T1000 (cell line): ENCODE results near the gene DAP3.
"Not testable (repeated sequence)": the region's sequence is repeated elsewhere in the genome, so short reads cannot be mapped to it uniquely, and the experiment has no call there.

Experiments
- DNase-seq: peaks from one replicate; lab custom pipeline; 2025; ENCODE audit warnings: mixed read lengths; lab: John Stamatoyannopoulos, UW

The DAP3 gene

GRCh38 chr1:155689081-155689607 is at the start of gene DAP3:
Gene DAP3, plus strand, starts transcription at chr1:155689091. Its CDS starts 20,689 bp downstream, at chr1:155709780.
- DNase-seq: not testable (repeated sequence)

- DNase-seq: no peak
Observed at GRCh38 chr1:155640367-155640766, 48.5 kb upstream of the DAP3 start.

GRCh38 chr1:155642559-155643180 is 46.2 kb upstream of the DAP3 start:
- not testable (repeated sequence) for DNase-seq

DNA sequence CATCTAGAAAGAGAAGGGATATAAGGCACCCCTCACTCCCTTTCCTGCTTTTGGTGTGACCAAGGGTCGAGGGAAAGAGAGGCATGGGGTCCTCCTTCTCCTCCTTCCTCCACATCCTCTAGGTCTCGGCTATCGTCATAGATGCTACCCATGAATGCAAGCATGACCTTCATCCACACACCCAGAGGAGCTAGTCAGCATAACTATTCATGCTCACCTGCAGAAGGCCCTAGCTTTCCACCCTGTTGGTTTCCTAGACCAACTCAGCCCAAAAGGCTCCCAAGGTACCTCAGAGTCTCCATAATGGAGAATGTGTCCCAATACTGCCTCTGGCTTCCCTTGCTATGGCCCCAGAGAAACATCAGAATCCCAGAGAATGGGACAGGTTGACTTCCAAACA is 45.7 kb upstream of the DAP3 start:
- no peak for DNase-seq

DNA sequence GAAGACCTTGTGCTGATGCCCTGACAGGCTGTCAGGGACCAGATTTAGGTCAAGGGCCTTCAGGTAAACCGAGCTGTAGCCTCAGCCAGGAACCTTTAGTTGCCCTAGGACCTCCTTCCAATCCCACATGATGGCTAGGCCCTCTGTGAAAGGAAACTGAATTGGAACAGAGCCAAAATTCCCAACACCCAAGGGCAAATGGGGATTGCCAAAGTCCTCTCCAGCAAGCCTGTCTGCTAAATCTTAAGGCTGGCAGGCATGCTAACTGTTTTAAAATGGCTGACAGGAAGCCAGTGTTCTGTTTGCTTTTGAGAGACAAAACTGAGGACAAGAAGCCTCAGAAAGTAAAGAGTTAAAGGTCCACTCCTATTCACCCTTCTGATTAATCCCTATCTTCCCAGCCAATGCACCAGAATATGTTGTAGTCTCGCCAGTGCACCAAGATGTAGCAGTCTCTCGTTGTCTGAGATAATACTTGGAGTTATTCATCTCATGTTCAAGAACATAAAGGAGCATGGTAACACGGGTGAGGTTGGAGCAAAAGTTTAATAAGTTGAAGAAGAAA is 43.8 kb upstream of the DAP3 start:
- DNase-seq: no peak

DNA sequence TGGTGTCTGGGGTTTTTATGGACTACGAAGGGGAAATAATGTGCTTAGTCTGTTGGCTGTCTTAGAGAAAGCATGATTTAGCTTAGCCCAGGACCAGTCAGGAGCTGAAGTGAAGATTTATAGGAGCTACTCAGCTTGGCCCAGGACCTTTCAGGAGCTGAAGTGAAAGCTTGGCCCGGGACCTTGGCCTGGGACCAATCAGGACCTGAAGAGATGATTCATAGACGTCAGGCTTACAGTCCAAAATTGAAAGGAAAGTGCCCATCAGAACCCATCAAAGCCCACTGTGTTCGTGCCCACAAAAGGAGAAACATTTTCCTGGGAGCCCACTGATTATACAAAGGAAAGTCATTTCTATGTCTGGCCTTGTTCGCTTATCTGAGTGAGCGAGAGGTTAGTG is 43.2 kb upstream of the DAP3 start:
- no peak for DNase-seq

DNA sequence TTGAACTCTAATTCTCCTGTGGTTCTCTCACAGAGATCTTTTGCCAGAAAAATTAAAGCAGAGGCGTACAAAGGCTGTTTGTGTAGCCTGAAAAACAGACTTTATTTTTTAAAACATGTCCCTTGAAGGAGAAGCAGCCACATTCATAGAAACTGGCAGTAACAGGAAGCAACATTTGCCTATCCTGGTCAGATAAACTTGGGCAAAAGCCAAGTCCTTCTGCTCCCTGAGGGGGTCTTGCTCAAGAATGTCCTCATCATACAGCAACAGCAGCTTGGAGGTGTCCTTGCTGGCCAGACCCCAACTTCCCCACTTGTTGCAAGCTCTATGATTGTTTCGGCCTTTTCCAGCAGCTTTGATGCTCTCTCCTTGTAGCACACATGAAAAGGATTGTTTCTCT is 42.6 kb upstream of the DAP3 start:
- DNase-seq: no peak

DNA sequence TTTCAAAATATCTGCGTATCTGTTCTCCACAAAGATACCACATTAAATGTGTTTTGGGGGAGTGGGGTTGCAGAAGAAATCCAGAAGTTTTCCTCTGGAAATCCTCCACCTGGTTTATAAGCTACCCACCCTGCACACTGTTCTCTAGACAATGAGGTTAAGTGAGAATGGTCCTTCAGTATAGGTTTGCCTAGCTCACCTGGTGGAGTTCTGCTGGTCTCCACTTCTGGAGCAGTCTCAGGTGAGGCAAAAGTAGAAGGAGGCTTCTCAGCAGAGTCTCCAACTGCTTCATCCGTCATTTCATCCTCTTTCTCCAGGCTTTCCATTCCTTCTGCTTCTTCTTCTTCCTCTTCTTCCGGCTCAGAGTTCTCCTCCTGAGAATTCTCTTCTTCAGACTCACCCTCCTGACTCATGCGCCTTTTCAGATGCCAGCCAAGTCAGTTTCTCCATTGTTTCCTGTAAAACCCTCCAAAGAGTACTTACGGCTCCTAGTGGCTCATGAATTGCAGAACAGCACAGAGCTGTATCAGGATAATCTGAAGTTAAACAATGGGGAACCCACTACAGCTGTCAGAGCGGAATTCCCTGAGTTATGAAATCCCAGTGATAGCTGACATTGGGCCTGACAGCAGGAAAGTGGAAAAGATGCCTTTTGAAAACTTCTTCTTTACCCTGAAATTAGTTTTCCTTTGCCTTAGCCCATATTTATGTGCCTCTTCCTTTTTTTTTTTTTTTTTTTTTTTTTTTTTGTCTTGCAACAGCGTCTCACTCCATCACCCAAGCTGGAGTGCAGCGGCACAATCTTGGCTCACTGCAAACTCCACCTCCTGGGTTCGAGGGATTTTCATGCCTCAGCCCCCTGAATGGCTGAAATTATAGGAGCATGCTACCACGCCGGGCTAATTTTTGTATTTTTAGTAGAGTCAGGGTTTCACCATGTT is 40.4 kb upstream of the DAP3 start:
- peak; percentile 33 for DNase-seq

GRCh38 chr1:155649676-155650075 is 39.2 kb upstream of the DAP3 start:
- DNase-seq: no peak

DNA sequence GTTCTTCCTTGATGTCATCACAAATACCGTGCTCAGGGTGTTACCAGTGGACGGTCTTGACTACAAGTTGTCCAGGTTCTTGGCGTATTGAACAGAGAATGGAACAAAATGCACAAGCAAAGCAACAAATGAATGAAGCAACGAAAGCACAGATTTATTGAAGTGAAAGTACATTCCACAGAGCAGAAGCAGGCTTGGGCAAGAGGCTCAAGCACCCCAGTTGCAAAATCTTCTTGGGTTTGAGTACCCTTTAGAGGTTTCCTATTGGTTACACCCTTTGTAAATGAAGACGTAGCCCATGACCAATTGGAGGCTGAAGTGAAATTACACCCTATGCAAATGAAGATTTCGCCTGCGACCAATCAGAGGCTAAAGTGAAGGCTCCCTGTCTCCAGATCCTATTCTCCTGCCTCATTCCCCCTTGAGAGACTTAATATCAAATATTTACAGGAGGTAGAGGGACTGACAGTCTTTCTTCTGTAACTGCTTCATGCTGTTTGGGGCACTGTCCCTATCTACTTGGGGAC is 38.6 kb upstream of the DAP3 start:
- no peak for DNase-seq

DNA sequence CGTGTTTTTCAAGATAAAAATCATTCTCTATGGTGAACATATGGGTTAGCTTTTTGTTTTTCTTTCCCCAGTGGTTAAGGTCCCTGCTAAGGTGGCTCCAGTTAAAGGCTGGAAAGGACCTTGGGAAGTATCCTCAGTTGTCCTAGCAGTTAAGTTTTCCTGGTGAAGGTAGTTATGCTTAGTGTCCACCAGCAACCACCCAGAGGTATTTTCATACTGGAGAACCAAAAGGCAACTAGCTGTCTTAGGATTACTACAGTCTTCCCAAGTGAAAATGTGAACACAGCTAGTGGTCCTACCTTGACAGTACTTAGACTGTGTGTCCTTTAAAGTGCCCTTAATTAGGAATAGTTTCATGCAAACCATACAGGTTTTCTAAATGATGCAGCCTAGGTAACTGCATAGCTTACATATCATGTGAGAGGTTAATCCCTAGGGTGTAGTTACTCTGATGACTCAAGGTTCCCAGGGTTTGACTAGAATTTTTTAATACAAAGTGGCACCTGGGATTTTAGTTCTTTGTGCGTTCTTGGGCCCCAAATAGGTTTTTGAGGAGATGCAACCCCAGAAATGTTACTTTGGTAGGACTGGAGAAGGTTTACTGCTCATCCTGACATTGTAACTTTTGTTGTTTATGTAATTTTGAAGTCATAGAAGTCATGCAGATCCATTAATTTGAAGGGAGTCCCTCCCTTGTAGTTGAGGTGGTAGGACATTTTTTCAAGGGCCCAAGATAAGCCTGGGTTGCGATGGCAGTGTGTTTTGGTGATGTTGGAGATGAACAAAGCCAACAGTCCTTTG is 36.8 kb upstream of the DAP3 start:
- no peak for DNase-seq

GRCh38 chr1:155652951-155653350 is 35.9 kb upstream of the DAP3 start:
- no peak for DNase-seq

GRCh38 chr1:155657463-155657862 is 31.4 kb upstream of the DAP3 start:
- no peak for DNase-seq

GRCh38 chr1:155661239-155661638 is 27.7 kb upstream of the DAP3 start:
- DNase-seq: not testable (repeated sequence)

- DNase-seq: no peak
Observed at GRCh38 chr1:155669233-155670162, 19.4 kb upstream of the DAP3 start.

DNA sequence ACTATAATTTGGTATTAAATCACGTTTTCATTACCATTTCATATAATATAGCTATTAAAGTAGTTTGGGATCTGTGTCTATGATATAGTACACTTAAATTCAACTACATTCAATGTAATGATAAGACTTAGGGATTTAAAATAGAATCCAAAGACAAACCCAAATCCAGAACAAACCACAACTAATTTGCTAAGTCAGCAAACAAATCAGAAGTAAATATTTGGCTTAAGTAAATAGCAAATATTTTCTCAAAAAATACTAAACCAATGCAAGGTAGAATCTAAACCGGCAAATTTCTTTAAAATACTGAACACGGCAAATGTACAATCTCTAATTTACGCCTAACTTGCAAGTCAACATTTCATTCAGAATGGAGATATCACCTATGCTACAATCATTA is 17.1 kb upstream of the DAP3 start:
- no peak for DNase-seq

GRCh38 chr1:155673003-155673402 is 15.9 kb upstream of the DAP3 start:
- DNase-seq: no peak

GRCh38 chr1:155678027-155678426 is 10.9 kb upstream of the DAP3 start:
- no peak for DNase-seq

DNA sequence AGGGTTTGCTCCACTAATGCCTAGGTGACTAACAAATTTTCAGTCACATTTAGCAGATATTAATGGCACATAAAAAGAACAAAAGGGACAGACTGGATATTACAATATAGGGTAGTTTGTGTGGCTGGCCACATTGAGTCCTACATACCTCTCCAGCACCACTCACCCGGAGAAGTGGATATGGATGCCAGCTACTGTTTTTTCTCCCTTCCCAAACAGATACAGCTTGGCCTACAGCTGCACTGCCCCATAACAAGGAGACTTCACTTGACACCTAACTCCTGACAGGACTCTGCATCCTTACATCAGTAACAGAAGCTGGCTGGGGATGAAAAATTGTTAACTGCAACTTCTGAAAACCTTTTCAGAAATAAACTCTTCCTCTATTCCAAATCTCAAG is 9.9 kb upstream of the DAP3 start:
- DNase-seq: not testable (repeated sequence)

DNA sequence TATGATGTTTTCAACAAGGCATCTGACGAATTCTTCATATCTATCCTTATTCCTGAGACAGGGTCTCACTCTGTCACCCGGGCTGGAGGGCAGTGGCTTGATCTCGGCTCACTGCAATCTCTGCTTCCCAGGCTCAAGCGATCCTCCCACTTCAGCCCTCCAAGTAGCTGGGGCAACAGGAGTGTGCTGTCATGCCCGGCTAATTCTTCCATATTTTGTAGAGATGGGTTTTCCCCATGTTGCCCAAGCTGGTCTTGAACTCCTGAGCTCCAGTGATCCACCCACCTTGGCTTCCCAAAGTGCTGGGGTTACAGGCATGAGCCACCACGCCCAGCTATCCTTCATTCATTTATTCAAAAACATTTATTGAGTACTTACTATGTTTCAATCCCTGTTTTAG is 8.4 kb upstream of the DAP3 start:
- no peak for DNase-seq

GRCh38 chr1:155681776-155682175 is 7.1 kb upstream of the DAP3 start:
- no peak for DNase-seq
